IPS-NIHi7 (cell line): ENCODE results near the gene RASSF7.
"Not testable (repeated sequence)": the region's sequence is repeated elsewhere in the genome, so short reads cannot be mapped to it uniquely, and the experiment has no call there.

ENCODE experiments used
- DNase-seq: peaks from one replicate; pipeline ENCODE4 v3.0.0; 2012; ENCODE audit warnings: mixed read lengths; ENCODE audit errors: extremely low spot score

RASSF7 gene

DNA sequence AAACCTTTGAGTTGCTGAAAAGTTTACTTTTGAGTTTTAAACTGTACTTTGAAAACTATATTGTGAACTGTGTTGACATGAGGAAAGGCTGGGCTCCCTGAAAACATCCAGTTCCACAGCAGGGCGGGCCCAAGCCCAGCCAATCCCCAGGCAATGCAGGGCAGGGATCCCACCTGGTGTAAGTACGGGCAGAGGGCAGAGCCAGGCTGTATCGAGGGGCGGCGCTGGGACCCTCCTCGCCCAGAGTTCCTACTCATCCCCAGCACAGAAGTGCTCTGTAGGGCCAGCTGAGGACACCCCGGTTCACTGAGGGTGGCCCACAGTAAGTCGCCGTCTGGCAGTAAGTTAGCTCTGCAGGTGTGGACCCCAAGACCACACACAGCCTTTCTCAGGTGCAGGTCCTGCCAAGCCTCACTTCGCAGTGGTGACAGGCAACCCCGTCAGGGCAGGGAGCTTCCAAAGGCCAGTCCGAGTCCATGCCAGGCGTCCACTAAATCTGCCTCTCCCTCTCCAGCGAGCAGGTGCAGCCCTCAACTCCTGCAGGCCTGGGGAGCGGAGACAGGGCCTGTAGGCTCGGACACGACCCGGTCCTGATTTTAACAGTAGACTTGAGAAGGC lies 6.3 kb downstream of the RASSF7 start:
- DNase-seq, result no peak

DNA sequence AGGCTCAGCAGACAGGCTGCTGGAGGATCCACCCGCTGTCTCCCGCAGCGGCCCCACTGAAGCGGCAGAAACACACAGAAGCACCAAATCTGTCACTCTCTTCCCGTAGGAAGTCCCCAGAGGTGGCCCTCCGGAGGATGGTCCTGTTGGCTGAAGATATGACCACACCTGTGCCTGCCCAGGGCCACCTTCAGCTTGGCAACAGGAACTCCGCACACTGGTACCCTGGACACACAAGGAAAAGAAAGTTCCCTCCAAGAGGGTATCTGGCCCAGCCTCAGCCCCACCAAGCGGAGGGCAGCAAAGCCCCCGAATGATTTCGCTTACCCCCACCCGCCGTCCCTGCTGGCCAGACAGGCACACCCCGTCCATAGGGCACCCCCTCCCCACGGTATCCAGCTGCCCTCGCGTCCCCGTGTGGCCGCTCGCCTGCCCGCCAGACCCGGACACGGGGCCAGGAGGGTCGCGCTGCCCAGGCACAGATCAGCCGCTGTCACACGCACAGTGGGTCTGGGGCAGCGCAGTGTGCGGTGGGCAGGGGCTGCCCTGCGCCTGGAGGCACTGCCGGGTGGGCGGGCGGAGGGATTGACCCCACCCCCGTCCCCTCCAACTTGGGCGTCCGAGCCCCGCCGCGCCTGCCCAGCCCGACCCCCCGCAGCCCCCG lies 7.0 kb downstream of the RASSF7 start:
- DNase-seq, result no peak

GRCh38 chr11:568306-569157 lies 7.8 kb downstream of the RASSF7 start:
- DNase-seq, result peak; percentile 96

- DNase-seq, result no peak
These were observed 8.6 kb downstream of the RASSF7 start for GRCh38 chr11:569158-569885.

DNA sequence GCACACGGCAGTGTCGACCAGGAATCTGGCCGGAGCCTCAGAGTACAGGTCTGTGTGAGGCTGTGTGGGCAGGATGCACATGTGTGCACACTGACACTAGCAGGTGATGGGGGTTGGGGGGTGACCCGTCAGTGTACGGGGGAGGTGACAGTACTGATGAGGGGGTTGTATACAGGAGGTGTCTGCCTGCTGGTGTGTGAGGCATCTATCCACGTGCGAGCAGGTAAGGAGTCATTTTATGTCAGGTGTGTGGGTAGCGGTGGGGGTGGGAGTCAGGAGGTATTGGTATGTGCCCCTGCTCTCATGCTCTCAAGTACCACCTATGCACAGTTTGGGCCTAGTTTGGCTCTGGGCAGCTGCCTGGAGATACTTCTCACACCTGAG lies 11.0 kb downstream of the RASSF7 start:
- no peak for DNase-seq

DNA sequence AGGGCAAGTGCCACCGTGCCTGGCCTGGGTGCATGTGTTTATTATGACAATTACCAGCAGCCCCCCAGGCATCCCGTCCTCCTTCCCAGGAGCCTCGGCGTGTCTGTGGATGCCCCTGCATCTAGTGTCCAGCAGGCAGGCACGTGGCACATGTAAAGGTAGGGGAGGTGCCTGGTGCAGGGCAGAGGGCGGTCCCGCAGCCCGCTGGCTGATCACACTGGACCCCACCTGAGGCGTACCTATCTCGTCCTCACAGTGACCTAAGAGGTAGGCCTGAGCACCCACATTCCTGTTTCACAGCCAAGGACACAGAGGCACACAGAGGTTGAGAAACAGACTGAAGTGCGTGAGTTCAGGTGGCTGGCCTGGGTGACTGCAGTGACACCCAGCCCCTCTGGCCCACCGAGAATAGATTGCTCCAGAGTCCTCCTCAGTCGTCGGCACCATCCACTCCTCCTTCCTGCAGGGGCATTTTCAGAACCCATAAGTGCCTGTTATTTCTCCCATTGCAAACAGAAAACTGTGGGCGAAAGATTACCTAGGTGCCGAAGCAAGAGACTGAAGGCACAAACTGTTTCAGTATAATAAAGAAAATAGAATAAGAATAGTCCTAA lies 12.5 kb downstream of the RASSF7 start:
- DNase-seq, result no peak

- DNase-seq, result not testable (repeated sequence)
These were observed 13.3 kb downstream of the RASSF7 start for GRCh38 chr11:574031-574570.

GRCh38 chr11:574632-575312 lies 14.0 kb downstream of the RASSF7 start:
- DNase-seq, result no peak

GRCh38 chr11:575313-575995 lies 14.7 kb downstream of the RASSF7 start:
- DNase-seq, result no peak

- DNase-seq, result peak; percentile 99
These were observed 15.4 kb downstream of the RASSF7 start, which contains the start of gene PHRF1 for GRCh38 chr11:575996-576768. PHRF1 (plus strand) TSS chr11:576470; CDS start chr11:581513, 5,043 bp downstream.

DNA sequence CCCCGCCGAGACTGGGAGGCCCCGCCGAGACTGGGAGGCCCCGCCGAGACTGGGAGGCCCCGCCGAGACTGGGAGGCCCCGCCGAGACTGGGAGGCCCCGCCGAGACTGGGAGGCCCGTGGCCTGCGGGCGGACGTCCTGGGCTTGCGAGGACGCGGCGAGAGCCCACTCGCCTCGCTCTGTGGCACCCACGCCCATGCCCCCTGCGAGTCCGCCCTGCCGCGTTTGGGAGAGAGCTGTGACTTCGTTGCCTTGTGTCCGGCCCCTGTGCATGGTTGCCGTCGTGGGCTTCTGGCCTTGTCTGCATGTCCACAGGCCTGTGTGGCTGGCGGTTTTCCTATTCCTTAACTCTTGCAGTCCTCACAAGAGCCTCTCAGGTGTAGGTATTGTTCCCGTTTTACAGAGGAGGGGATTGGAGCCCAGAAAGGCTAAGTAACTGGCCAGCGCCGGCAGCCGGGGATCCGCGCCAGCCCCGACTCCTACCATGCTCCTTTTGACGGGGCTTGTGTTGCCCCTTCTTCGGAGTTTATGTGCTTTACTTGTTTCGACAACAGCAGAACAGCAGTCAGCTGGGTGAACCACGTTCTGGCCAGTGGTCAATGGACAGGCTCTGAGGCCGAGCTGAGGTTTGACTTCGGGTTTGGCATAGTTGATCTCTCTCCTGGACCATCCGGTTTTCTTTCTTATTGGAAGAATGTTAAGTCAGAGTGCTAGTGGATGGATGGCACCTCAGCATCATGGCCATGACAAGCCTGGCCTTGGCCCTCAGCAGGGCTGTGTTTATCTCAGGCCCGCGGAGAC lies 16.2 kb downstream of the RASSF7 start:
- DNase-seq, result no peak

DNA sequence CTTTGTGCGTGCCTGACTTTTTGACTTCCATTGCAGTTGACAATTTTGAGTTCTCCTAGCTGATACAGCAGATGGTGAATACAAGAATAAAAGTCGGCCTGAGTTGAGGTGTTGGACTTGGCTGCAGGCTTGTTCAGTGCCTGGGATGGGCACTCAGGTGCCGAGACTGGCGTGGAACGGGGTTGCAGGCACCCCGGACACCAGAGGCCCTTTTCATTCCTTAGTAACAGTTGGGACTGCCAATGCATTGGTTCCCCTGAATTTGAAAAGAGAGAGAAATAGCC lies 16.8 kb downstream of the RASSF7 start:
- DNase-seq, result no peak

GRCh38 chr11:578276-579035 lies 17.7 kb downstream of the RASSF7 start:
- no peak for DNase-seq

- no peak for DNase-seq
These were observed 19.2 kb downstream of the RASSF7 start for GRCh38 chr11:579830-580601.

- DNase-seq, result no peak
These were observed 20.6 kb downstream of the RASSF7 start for GRCh38 chr11:581342-581741.

GRCh38 chr11:581752-582151 lies 21.0 kb downstream of the RASSF7 start:
- no peak for DNase-seq

- no peak for DNase-seq
These were observed 23.5 kb downstream of the RASSF7 start for GRCh38 chr11:584287-584686.
